GM12872 (cell line): Measurements from ENCODE around the gene SIGMAR1.

Experiments used
- CTCF ChIP-seq: IDR thresholded peaks from 3 replicates; pipeline ENCODE4 v1.5.1; 2011; ENCODE audit warnings: low read depth, mild to moderate bottlenecking, low read length, moderate library complexity; ENCODE audit not compliant: insufficient read depth

Gene SIGMAR1

GRCh38 chr9:34591917-34592866 is 45.4 kb downstream of the SIGMAR1 start:
- no peak for TF ChIP-seq CTCF

GRCh38 chr9:34591248-34591916 is 46.2 kb downstream of the SIGMAR1 start:
- TF ChIP-seq CTCF = peak; percentile 92

GRCh38 chr9:34590381-34591247 is 47.0 kb downstream of the SIGMAR1 start:
- no peak for TF ChIP-seq CTCF

GRCh38 chr9:34589636-34590380 is 47.8 kb downstream of the SIGMAR1 start, which contains the start of gene CNTFR:
Gene CNTFR, minus strand, starts transcription at chr9:34589724. Its CDS starts 20,743 bp downstream, at chr9:34568981.
- TF ChIP-seq CTCF = no peak

- TF ChIP-seq CTCF = no peak
Measured at GRCh38 chr9:34588671-34589635, 48.6 kb downstream of the SIGMAR1 start.

GRCh38 chr9:34587271-34587670 is 50.3 kb downstream of the SIGMAR1 start:
- TF ChIP-seq CTCF = no peak
